MM.1S (cell line): ENCODE results near the gene PTGIS.

Experiments used
- DNase-seq: peaks from one replicate; pipeline ENCODE4 v3.0.0-alpha.2; 2015
- H2AFZ ChIP-seq: fragments of 300-600 bp; sonication (generic); 2 replicates; pipeline ENCODE4 v1.6.0; 2016; ENCODE audit warnings: antibody characterized with exemption, low read length
- H3F3A ChIP-seq: fragments of 300-600 bp; sonication (generic); 2 replicates; pipeline ENCODE4 v1.6.1; 2016; ENCODE audit warnings: mild to moderate bottlenecking, antibody characterized with exemption, low read length, moderate library complexity, mixed read lengths; ENCODE audit not compliant: insufficient read depth
- H3K27ac ChIP-seq: fragments of 300-600 bp; sonication (generic); 2 replicates; pipeline ENCODE4 v1.5.1; 2016; ENCODE audit warnings: mild to moderate bottlenecking, low read length
- H3K27me3 ChIP-seq: fragments of 300-600 bp; sonication (generic); replicated peaks from 2 replicates; pipeline ENCODE4 v1.6.0; 2016; ENCODE audit warnings: low read length; ENCODE audit not compliant: insufficient read depth
- H3K36me3 ChIP-seq: fragments of 300-600 bp; sonication (generic); replicated peaks from 2 replicates; pipeline ENCODE4 v1.6.1; 2016; ENCODE audit warnings: mild to moderate bottlenecking, low read length, mixed read lengths; ENCODE audit not compliant: insufficient read depth
- H3K4me1 ChIP-seq: fragments of 300-600 bp; sonication (generic); 2 replicates; pipeline ENCODE4 v1.6.1; 2016; ENCODE audit warnings: low read length, mixed read lengths
- H3K4me2 ChIP-seq: fragments of 300-600 bp; sonication (generic); 2 replicates; pipeline ENCODE4 v1.6.0; 2016; ENCODE audit warnings: low read depth, low read length
- H3K4me3 ChIP-seq: fragments of 300-600 bp; sonication (generic); 2 replicates; pipeline ENCODE4 v1.5.1; 2016; ENCODE audit warnings: low read length, mixed read lengths
- H3K79me2 ChIP-seq: fragments of 300-600 bp; sonication (generic); 2 replicates; pipeline ENCODE4 v1.6.1; 2016; ENCODE audit warnings: mixed run types, low read length, mixed read lengths
- H3K9ac ChIP-seq: fragments of 300-600 bp; sonication (generic); 2 replicates; pipeline ENCODE4 v1.6.1; 2016; ENCODE audit warnings: low read length, mixed read lengths
- H3K9me2 ChIP-seq: fragments of 300-600 bp; sonication (generic); replicated peaks from 2 replicates; pipeline ENCODE4 v1.6.1; 2016; ENCODE audit warnings: mild to moderate bottlenecking, low read length, mixed read lengths; ENCODE audit not compliant: insufficient read depth
- H3K9me3 ChIP-seq: fragments of 300-600 bp; sonication (generic); replicated peaks from 2 replicates; pipeline ENCODE4 v1.6.1; 2016; ENCODE audit warnings: mild to moderate bottlenecking, low read length, mixed read lengths; ENCODE audit not compliant: insufficient read depth
- H4K20me1 ChIP-seq: fragments of 300-600 bp; sonication (generic); 2 replicates; pipeline ENCODE4 v1.6.1; 2016; ENCODE audit warnings: mild to moderate bottlenecking, low read length, moderate library complexity, mixed read lengths; ENCODE audit not compliant: insufficient read depth
- CTCF ChIP-seq: fragments of 300-600 bp; sonication (generic); IDR thresholded peaks from 2 replicates; pipeline ENCODE4 v1.5.1; 2016; ENCODE audit warnings: antibody characterized with exemption, low read length, mixed read lengths
- EZH2 ChIP-seq: fragments of 300-600 bp; sonication (generic); optimal IDR thresholded peaks from 2 replicates; pipeline ENCODE3; 2017; ENCODE audit warnings: low read depth, mild to moderate bottlenecking, antibody characterized with exemption, low read length, mixed read lengths
- EZH2phosphoT487 ChIP-seq: fragments of 300-600 bp; sonication (generic); IDR thresholded peaks from 2 replicates; pipeline ENCODE4 v1.6.1; 2018; ENCODE audit warnings: antibody characterized with exemption, low read length

PTGIS gene

GRCh38 chr20:49505518-49505917 lies 62.4 kb downstream of the PTGIS start:
- H3K27me3 ChIP-seq, result peaks cover 43% of the 10 kb centered on the region
- H3K27ac ChIP-seq, result no peak overlapping the region
- H3K9ac ChIP-seq, result no peak overlapping the region
- H3K9me2 ChIP-seq, result no peaks in the 10 kb centered on the region
- H3F3A ChIP-seq, result no peaks in the 10 kb centered on the region
- no peak overlapping the region for H2AFZ ChIP-seq
- H3K79me2 ChIP-seq, result no peaks in the 10 kb centered on the region
- H3K36me3 ChIP-seq, result no peaks in the 10 kb centered on the region
- DNase-seq, result no peak
- no peaks in the 10 kb centered on the region for H4K20me1 ChIP-seq
- H3K4me2 ChIP-seq, result no peak overlapping the region
- no peaks in the 10 kb centered on the region for H3K4me1 ChIP-seq
- H3K4me3 ChIP-seq, result no peak overlapping the region
- H3K9me3 ChIP-seq, result no peaks in the 10 kb centered on the region
- TF ChIP-seq CTCF (no peak), EZH2 (no peak), EZH2phosphoT487 (no peak)

GRCh38 chr20:49503176-49503575 lies 64.8 kb downstream of the PTGIS start:
- TF ChIP-seq EZH2 (no peak), EZH2phosphoT487 (no peak), CTCF (no peak)
- no peak overlapping the region for H3K9ac ChIP-seq
- H3K79me2 ChIP-seq, result no peaks in the 10 kb centered on the region
- no peaks in the 10 kb centered on the region for H3F3A ChIP-seq
- no peaks in the 10 kb centered on the region for H3K36me3 ChIP-seq
- no peak overlapping the region for H2AFZ ChIP-seq
- no peaks in the 10 kb centered on the region for H4K20me1 ChIP-seq
- DNase-seq, result no peak
- H3K4me2 ChIP-seq, result no peak overlapping the region
- H3K4me1 ChIP-seq, result no peaks in the 10 kb centered on the region
- H3K9me3 ChIP-seq, result no peaks in the 10 kb centered on the region
- no peak overlapping the region for H3K4me3 ChIP-seq
- peaks cover 31% of the 10 kb centered on the region for H3K27me3 ChIP-seq
- H3K27ac ChIP-seq, result no peak overlapping the region
- no peaks in the 10 kb centered on the region for H3K9me2 ChIP-seq

GRCh38 chr20:49501917-49502316 lies 66.0 kb downstream of the PTGIS start:
- Histone ChIP-seq H3K9ac (no peak overlapping the region), H3K4me2 (no peak overlapping the region), H3K9me2 (no peaks in the 10 kb centered on the region), H2AFZ (no peak overlapping the region), H3K79me2 (no peaks in the 10 kb centered on the region), H4K20me1 (no peaks in the 10 kb centered on the region), H3K9me3 (no peaks in the 10 kb centered on the region), H3K4me1 (no peaks in the 10 kb centered on the region), H3K27ac (no peak overlapping the region), H3K27me3 (peaks cover 18% of the 10 kb centered on the region), H3K36me3 (no peaks in the 10 kb centered on the region), H3F3A (no peaks in the 10 kb centered on the region), H3K4me3 (no peak overlapping the region)
- DNase-seq, result no peak
- TF ChIP-seq CTCF, result no peak
- TF ChIP-seq EZH2, result no peak
- no peak for TF ChIP-seq EZH2phosphoT487

GRCh38 chr20:49497398-49497669 lies 70.6 kb downstream of the PTGIS start:
- Histone ChIP-seq H3K9ac (no peak overlapping the region), H3K4me1 (no peaks in the 10 kb centered on the region), H4K20me1 (no peaks in the 10 kb centered on the region), H3K79me2 (no peaks in the 10 kb centered on the region), H3K9me2 (no peaks in the 10 kb centered on the region), H3F3A (no peaks in the 10 kb centered on the region), H3K36me3 (no peaks in the 10 kb centered on the region), H2AFZ (no peak overlapping the region), H3K4me2 (no peak overlapping the region), H3K27me3 (no peaks in the 10 kb centered on the region; the same call in 1 of the 2 replicates), H3K27ac (no peak overlapping the region), H3K9me3 (no peaks in the 10 kb centered on the region), H3K4me3 (no peak overlapping the region)
- TF ChIP-seq CTCF, result no peak
- no peak for TF ChIP-seq EZH2phosphoT487
- no peak for TF ChIP-seq EZH2
- no peak for DNase-seq
